HPDE6-E6E7 (cell line): ENCODE results near the gene NRCAM.

ENCODE experiments used
- DNase-seq: peaks from one replicate; pipeline ENCODE4 v3.0.0; 2011; ENCODE audit warnings: missing footprints; ENCODE audit errors: extremely low spot score

The NRCAM gene

GRCh38 chr7:108425714-108426275 is 30.4 kb downstream of the NRCAM start:
- no peak for DNase-seq

- DNase-seq: no peak
These were observed 32.2 kb downstream of the NRCAM start for GRCh38 chr7:108424013-108424412.

DNA sequence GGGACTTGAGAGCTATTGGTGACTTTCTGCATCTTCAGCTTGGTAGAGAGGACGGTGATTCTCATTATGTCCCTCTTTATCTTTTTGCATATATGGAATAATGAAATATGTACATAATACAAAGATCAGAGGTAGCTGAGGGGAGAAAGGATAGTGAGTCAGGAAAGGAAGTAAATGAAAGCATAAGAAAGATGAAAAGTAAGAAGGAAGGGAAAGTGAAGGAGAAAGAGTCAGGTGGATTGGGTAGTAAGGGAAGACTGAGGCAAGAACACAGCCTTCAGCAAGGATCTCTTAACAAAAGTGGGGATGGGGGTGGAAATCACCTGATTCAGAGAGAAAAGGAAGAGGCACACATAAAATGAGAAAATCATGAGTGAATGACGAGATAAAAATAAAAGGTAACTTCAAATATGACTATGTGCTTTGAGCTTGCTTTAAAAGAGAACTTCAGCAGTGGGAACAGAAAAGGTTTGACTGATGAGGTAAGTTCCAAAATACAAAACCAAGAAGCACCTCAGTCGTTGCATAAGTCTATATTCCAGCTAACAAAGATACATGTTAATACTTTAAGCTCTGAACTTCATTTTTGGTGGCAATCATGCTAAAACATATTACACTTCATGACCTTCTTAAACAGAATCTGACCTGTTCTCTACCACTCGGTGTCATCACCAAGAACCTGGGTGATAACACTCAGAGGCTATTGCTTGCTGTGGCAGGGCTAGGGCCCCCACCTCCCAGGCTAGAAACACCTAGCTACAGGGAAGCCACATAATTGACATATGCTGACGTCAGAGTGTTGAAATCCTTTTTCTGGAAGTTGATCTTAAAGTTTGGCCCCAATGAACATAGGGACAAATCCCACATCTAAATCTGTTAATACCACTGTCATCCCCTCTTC is 32.9 kb downstream of the NRCAM start:
- no peak for DNase-seq

- DNase-seq: no peak
These were observed 34.4 kb downstream of the NRCAM start for GRCh38 chr7:108421720-108422331.

DNA sequence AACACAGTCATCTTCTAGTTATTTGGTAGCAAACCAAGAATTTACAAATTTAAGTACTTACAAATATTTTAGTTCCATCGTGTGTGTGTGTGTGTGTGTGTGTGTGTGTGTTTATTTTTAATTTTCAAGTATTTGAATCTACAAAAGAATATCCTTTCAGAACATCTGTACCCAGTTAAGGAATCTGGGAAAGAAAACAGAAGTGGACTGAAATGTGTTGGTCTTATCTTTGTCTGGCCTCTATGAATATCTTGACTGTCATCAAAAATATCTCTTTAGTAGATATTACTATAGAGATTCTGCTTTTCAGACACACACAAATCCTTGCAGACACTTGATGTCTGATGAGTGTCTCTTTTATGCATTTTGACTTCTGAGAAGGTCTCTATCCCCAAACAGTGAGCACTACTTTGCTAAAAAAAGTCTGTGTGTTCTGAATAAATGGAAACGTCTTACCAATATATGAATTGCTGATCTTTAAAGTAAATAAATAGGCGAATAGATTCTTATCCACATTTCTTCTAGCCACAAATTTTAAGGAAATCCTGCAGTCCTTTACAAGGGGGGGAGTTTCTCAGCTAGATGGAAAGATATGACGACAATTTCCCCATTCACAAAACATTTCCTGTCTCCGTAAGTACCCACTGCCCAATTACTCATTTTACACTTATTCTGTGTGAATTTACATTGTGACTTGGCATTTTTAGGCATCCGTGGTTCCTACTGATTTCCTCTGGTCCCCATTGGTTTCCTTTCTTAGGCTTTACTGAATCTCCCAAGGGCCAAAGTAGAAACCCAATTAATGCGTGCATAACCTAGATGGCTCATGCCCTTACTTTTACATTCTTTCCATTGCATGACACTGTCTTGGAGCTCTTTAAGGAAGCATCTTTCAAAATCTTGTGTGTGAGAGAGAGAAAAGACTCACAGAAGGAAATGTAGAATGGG is 36.0 kb downstream of the NRCAM start:
- no peak for DNase-seq

- no peak for DNase-seq
These were observed 37.3 kb downstream of the NRCAM start for GRCh38 chr7:108418946-108419345.

- no peak for DNase-seq
These were observed 38.3 kb downstream of the NRCAM start for GRCh38 chr7:108417926-108418325.

- DNase-seq: no peak
These were observed 39.1 kb downstream of the NRCAM start for GRCh38 chr7:108417144-108417543.

DNA sequence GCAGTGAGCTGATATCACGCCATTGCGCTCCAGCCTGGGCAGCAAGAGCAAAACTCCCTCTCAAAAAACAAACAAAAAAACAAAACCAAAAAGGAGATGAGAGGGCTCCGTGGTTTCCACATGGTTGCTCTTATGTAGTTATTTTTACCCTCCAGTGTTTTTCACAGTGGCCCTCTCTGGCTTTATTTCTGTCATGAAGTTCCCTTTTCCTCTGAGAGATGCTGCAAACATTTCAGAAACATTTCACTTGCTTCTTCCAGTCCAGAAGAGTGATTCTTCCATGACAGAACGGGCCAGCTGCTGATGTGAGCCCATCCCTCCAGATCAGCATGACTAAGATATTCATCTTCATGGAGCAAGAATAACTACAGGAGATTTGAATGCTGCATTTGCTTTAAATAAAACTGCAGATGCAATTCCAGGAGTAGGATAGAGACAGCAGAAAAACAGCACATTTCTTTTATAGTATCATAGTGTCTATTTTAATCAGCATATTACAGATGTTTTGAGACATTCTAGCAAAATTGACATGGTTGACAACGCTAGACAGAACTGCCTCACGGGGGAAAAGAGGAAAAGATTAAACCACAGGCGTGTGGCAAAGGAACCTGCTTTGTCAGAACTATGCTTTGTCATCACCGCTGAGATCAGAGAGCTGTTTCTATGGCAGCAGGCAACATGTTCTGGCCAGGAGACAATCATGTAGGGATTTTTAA is 40.3 kb downstream of the NRCAM start:
- peak; percentile 68 for DNase-seq

GRCh38 chr7:108415084-108415483 is 41.2 kb downstream of the NRCAM start:
- DNase-seq: no peak

GRCh38 chr7:108413782-108414492 is 42.3 kb downstream of the NRCAM start:
- DNase-seq: peak; percentile 19

GRCh38 chr7:108413337-108413736 is 42.9 kb downstream of the NRCAM start:
- no peak for DNase-seq

DNA sequence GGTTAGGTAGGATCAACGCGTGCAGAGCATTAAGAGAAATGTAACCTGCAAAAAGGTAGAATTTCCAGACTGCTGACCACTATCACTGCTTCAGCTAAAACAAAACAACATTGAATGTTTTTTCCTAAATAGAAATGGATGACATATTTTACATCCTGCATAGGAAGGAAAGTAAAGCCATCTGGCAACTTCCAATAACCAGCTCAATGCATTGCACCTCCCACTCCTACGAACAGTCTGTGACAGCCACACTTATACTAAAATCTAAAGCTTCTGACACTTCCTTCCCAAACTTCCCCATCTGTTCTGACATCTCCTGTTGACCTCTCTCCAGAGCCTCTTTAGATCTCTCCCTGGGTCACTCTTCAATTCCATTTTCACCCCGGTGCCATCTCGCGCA is 47.1 kb downstream of the NRCAM start:
- no peak for DNase-seq

GRCh38 chr7:108408296-108408991 is 47.8 kb downstream of the NRCAM start:
- DNase-seq: no peak

DNA sequence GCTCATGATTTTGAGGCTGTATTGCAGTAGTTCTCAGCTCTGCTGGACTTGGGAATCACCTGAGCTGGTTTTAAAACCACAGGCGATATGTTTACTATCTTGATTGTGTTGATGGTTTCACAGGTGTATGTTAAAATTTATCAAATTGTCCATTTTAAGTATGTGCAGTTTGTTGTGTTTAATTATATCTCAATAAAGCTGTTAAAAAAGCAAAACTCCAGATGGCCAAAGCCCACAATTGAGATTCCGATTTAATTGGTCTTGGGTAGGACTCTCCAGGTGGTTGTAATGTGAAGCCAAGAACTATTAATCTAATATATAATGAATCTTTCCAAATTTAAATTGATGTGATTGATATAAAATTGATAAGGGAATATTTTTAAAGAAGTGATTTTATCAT is 48.6 kb downstream of the NRCAM start:
- no peak for DNase-seq

GRCh38 chr7:108406222-108406890 is 49.9 kb downstream of the NRCAM start:
- peak; percentile 43 for DNase-seq

DNA sequence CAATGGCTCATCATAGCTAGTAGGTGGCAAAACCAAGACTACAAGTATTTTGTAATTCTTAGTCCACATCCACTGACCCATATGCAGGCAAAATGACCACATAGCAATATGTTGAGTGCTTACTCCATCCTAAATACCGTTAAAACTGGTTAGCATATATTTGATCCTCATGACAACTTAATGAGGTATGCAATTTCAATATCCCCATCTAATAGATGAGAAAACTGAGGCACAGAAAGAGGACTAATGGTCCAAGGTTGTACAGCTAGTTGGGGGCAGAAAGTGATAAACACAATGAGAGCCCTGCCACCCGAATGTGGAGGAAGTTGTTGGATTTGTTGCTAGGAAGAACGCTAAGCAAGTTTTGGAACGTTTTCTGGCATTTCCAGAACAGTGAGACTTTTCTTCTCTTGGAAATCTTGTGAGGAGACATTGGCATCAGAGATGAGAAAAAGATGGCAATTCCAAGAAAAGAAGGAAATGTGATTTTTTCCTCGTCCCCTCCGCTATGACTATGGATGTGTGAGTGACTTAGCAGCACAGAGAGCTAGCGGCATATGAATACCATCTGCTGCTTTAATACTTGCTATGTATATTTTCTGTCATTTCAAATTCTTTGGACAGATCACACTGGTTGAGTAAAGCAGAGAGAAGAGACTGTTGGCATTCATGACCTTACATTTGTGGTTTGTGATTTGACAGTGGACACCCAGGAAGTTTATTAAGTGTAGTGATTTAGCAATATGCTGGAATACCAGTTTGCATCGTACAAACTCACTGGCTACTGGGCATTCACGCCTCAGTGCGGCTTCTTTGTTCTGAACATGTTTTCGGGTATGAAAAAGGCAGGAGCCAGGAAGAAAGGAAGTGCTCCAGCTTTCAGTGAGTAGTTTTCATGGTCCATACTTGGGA is 51.5 kb downstream of the NRCAM start:
- DNase-seq: no peak

DNA sequence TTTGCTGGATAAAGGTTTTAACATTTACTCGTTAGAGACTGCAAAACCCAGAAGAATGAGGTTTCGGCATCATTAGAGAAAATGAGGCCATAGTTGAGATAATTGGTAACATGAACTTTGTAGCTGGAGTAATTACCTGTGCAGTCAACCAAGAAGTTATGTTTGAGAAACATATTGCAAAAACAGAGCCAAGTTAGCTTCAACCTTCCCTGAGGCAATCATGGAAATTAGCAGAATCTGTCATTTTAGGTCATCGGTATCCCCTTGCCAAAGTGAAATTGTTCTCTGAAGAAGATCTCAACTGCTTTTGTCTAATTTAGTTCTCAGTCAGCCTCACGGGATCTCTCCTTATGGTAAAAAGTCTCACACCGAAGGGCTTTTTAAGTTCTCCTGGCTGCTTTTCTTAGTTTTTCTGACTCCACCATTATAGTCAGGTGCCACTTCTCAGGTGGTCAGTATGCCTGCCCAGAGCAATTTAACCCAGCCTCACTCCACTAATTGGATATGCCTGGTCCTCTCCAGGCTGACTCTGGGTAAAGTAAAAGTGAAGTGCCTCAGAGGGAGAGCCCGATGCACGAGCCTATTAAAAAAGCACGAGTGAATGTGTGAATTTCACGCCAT is 52.5 kb downstream of the NRCAM start:
- no peak for DNase-seq
